Central memory CD8-positive, alpha-beta T cell (primary cell): Measurements from ENCODE around the gene GRWD1.
"Not testable (repeated sequence)": the region's sequence is repeated elsewhere in the genome, so short reads cannot be mapped to it uniquely, and the experiment has no call there.

Experiments
- ATAC-seq: fragments of 150-1000 bp; cut with Tn5 transposase; replicated peaks from 2 replicates; pipeline ENCODE4 v1.10.0; 2022; ENCODE audit warnings: mild to moderate bottlenecking, moderate FRiP score, moderate number of reproducible peaks; ENCODE audit not compliant: poor library complexity, severe bottlenecking; ENCODE audit errors: extremely low read depth
- DNase-seq, 2 donors: peaks; one replicate each; pipeline ENCODE4 v3.0.0; 2021; ENCODE audit warnings: low spot score in 2 of 2
- H3K27ac Mint-ChIP-seq: one replicate; pipeline ENCODE4 v1.8.0; 2022; ENCODE audit warnings: low read depth, mild to moderate bottlenecking, moderate library complexity, mixed read lengths
- H3K27me3 Mint-ChIP-seq: one replicate; pipeline ENCODE4 v1.8.0; 2022; ENCODE audit warnings: mixed read lengths
- H3K36me3 Mint-ChIP-seq: one replicate; pipeline ENCODE4 v1.8.0; 2022; ENCODE audit warnings: mild to moderate bottlenecking, moderate library complexity, mixed read lengths; ENCODE audit not compliant: insufficient read depth
- H3K4me1 Mint-ChIP-seq: one replicate; pipeline ENCODE4 v1.8.0; 2022; ENCODE audit warnings: mixed read lengths
- H3K4me3 Mint-ChIP-seq: one replicate; pipeline ENCODE4 v1.8.0; 2022; ENCODE audit warnings: mild to moderate bottlenecking, moderate library complexity, mixed read lengths
- H3K9me3 Mint-ChIP-seq: one replicate; pipeline ENCODE4 v1.8.0; 2022; ENCODE audit warnings: mixed read lengths

Gene GRWD1

GRCh38 chr19:48480183-48480557 is 34.4 kb downstream of the GRWD1 start:
- no peaks in the 10 kb centered on the region for H3K27me3 Mint-ChIP-seq
- peak; percentile 22 for ATAC-seq
- no peak for DNase-seq
- H3K4me3 Mint-ChIP-seq: peak overlapping the region; percentile 83
- H3K36me3 Mint-ChIP-seq: peaks cover 10% of the 10 kb centered on the region
- H3K4me1 Mint-ChIP-seq: peaks cover 9% of the 10 kb centered on the region
- H3K27ac Mint-ChIP-seq: peak overlapping the region; percentile 80
- no peaks in the 10 kb centered on the region for H3K9me3 Mint-ChIP-seq

- peak; percentile 85 for ATAC-seq
- H3K36me3 Mint-ChIP-seq: peaks cover 9% of the 10 kb centered on the region
- peak overlapping the region; percentile 80 for H3K27ac Mint-ChIP-seq
- peak in 1 of 2 donors; percentile 38 for DNase-seq
- H3K4me1 Mint-ChIP-seq: peaks cover 9% of the 10 kb centered on the region
- H3K4me3 Mint-ChIP-seq: peak overlapping the region; percentile 83
- H3K9me3 Mint-ChIP-seq: no peaks in the 10 kb centered on the region
- no peaks in the 10 kb centered on the region for H3K27me3 Mint-ChIP-seq
Measured at GRCh38 chr19:48480558-48481500, 35.0 kb downstream of the GRWD1 start.

- no peak for DNase-seq
- peaks cover 5% of the 10 kb centered on the region for H3K36me3 Mint-ChIP-seq
- H3K9me3 Mint-ChIP-seq: no peaks in the 10 kb centered on the region
- peak overlapping the region; percentile 83 for H3K4me3 Mint-ChIP-seq
- no peak for ATAC-seq
- no peaks in the 10 kb centered on the region for H3K27me3 Mint-ChIP-seq
- peaks cover 9% of the 10 kb centered on the region for H3K4me1 Mint-ChIP-seq
- H3K27ac Mint-ChIP-seq: no peak overlapping the region
Measured at GRCh38 chr19:48481846-48482639, 36.3 kb downstream of the GRWD1 start.

GRCh38 chr19:48483301-48483700 is 37.5 kb downstream of the GRWD1 start:
- H3K4me1 Mint-ChIP-seq: peaks cover 9% of the 10 kb centered on the region

GRCh38 chr19:48484247-48484893 is 38.6 kb downstream of the GRWD1 start:
- Mint-ChIP-seq H3K27ac (no peak overlapping the region), H3K9me3 (no peaks in the 10 kb centered on the region), H3K36me3 (peaks cover 8% of the 10 kb centered on the region), H3K27me3 (no peaks in the 10 kb centered on the region), H3K4me1 (peaks cover 9% of the 10 kb centered on the region), H3K4me3 (no peak overlapping the region)
- DNase-seq: no peak
- no peak for ATAC-seq

More at GRCh38 chr19:48483301-48483700, 37.5 kb downstream of the GRWD1 start:
- Mint-ChIP-seq H3K4me3 (no peak overlapping the region), H3K36me3 (peaks cover 8% of the 10 kb centered on the region), H3K27ac (no peak overlapping the region), H3K27me3 (no peaks in the 10 kb centered on the region), H3K9me3 (no peaks in the 10 kb centered on the region)
- no peak for DNase-seq
- ATAC-seq: no peak

GRCh38 chr19:48484931-48485612 is 39.3 kb downstream of the GRWD1 start:
- Mint-ChIP-seq H3K27ac (no peak overlapping the region), H3K4me1 (peaks cover 9% of the 10 kb centered on the region), H3K36me3 (peaks cover 8% of the 10 kb centered on the region), H3K27me3 (no peaks in the 10 kb centered on the region), H3K4me3 (no peak overlapping the region), H3K9me3 (no peaks in the 10 kb centered on the region)
- ATAC-seq (no peak), DNase-seq (no peak)

- H3K4me1 Mint-ChIP-seq: not testable (repeated sequence)
Measured at GRCh38 chr19:48486706-48487105, 40.9 kb downstream of the GRWD1 start.

GRCh38 chr19:48487544-48487943 is 41.8 kb downstream of the GRWD1 start:
- Mint-ChIP-seq H3K4me1 (peaks cover 16% of the 10 kb centered on the region), H3K36me3 (peaks cover 6% of the 10 kb centered on the region), H3K27ac (no peak overlapping the region), H3K27me3 (peaks cover 10% of the 10 kb centered on the region), H3K9me3 (no peaks in the 10 kb centered on the region), H3K4me3 (no peak overlapping the region)
- ATAC-seq (no peak), DNase-seq (no peak)

More at GRCh38 chr19:48486706-48487105, 40.9 kb downstream of the GRWD1 start:
- not testable (repeated sequence) for H3K9me3 Mint-ChIP-seq, H3K36me3 Mint-ChIP-seq, H3K27me3 Mint-ChIP-seq, DNase-seq, ATAC-seq, H3K4me3 Mint-ChIP-seq, H3K27ac Mint-ChIP-seq

GRCh38 chr19:48487948-48488347 is 42.2 kb downstream of the GRWD1 start:
- Mint-ChIP-seq H3K9me3 (no peaks in the 10 kb centered on the region), H3K27ac (no peak overlapping the region), H3K4me3 (no peak overlapping the region), H3K4me1 (peaks cover 20% of the 10 kb centered on the region), H3K27me3 (peaks cover 14% of the 10 kb centered on the region), H3K36me3 (peaks cover 7% of the 10 kb centered on the region)
- ATAC-seq: no peak
- no peak for DNase-seq

- not testable (repeated sequence) for ATAC-seq, H3K36me3 Mint-ChIP-seq, H3K9me3 Mint-ChIP-seq, DNase-seq, H3K27ac Mint-ChIP-seq, H3K4me3 Mint-ChIP-seq
- peaks cover 15% of the 10 kb centered on the region for H3K27me3 Mint-ChIP-seq
- H3K4me1 Mint-ChIP-seq: peaks cover 23% of the 10 kb centered on the region
Measured at GRCh38 chr19:48488478-48488877, 42.7 kb downstream of the GRWD1 start.

GRCh38 chr19:48489608-48490216 is 43.9 kb downstream of the GRWD1 start:
- Mint-ChIP-seq H3K4me3 (no peak overlapping the region), H3K36me3 (peaks cover 6% of the 10 kb centered on the region), H3K27me3 (peaks cover 23% of the 10 kb centered on the region), H3K27ac (no peak overlapping the region), H3K9me3 (no peaks in the 10 kb centered on the region), H3K4me1 (peaks cover 30% of the 10 kb centered on the region)
- peak; percentile 64 to 79 for DNase-seq
- no peak for ATAC-seq
